GM18508 (cell line): ENCODE data around the gene ENPP7.
"Not testable (repeated sequence)": the region's sequence is repeated elsewhere in the genome, so short reads cannot be mapped to it uniquely, and the experiment has no call there.

Experiments
- ATAC-seq: cut with Tn5 transposase; IDR thresholded peaks from one replicate; pipeline ENCODE4 v1.9.1; 2021; ENCODE audit warnings: moderate number of reproducible peaks; ENCODE audit not compliant: insufficient read depth, unreplicated experiment

The ENPP7 gene

DNA sequence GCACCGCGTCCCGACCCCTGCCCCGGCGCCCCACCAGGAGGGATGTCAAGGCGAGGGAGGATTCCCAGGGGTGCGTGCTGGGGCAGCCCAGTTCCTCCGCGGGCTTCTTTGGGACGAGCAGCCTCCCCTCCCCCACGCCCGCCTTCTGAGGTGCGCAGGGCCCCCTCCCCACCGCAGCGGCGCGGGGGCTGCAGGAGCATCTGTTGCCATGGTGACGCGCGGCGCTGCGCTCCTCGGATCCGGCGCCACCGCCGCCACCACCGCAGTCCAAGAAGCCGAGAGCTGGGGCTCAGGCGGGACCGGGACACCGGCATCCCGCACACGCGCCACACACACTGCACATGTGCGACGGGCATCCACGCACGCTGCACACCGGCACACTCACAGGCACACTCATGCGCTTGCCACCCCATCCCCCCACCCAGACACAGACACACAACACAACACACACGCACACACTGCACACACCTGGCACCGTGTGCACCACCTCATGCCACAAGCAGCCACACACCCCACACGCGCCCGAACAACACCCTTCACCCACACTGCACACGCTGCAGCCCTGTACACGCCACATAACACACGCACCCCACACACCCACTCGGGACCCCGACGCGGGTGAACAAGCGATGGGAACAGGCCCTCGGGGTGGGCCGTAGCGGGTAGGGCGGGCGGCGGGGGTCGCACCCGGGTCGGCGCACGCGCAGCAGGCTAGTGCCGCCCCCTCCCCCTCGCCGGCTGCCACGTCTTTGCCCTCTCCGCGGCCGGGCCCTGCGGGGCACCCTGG is 17.0 kb downstream of the ENPP7 start:
- no peak for ATAC-seq

GRCh38 chr17:79748295-79749099 is 17.8 kb downstream of the ENPP7 start:
- no peak for ATAC-seq

GRCh38 chr17:79749156-79749815 is 18.5 kb downstream of the ENPP7 start:
- no peak for ATAC-seq

DNA sequence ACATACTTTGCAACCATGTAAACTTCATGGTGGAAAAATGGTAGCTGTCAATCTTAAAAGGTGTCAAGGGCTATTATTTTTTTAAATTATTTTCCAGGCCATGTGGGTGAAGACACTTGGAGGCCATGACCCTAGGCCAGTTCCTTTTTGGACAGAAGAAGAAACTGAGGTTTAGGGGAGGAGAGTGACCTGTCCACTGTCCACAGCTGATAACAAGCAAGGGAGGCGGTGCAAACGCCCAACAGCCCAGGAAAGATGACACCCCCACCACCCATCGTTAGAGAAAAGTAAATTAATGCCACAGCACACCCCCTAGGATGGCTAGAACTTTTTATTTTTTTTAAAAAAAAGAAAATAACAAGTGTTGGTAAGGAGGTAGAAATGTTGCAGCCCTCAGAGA is 19.2 kb downstream of the ENPP7 start:
- ATAC-seq, result no peak

- ATAC-seq, result no peak
Observed at GRCh38 chr17:79750650-79751545, 20.2 kb downstream of the ENPP7 start.

DNA sequence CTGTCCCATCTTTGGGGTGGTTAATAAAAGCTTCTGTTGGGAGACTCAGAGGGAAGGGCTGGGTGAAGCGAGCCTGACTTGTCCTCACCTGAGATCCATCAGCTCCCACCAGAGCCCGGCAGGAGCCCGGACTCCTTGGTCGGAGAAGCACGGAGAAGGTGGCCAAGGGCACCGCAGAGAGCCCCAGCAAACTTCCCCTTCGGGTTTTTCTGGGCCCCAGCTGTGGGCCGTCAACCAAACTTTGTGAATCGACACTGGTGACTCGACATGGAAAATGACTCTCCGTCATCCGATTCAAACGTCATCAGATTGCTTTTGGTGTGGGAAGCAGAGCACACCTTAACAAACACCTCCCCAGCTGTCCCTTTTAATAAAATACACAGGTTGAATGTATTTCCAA is 21.4 kb downstream of the ENPP7 start:
- no peak for ATAC-seq

GRCh38 chr17:79754370-79754769 is 23.6 kb downstream of the ENPP7 start:
- ATAC-seq, result no peak

- not testable (repeated sequence) for ATAC-seq
Observed at GRCh38 chr17:79754903-79755302, 24.2 kb downstream of the ENPP7 start.

GRCh38 chr17:79755591-79755990 is 24.8 kb downstream of the ENPP7 start:
- no peak for ATAC-seq

DNA sequence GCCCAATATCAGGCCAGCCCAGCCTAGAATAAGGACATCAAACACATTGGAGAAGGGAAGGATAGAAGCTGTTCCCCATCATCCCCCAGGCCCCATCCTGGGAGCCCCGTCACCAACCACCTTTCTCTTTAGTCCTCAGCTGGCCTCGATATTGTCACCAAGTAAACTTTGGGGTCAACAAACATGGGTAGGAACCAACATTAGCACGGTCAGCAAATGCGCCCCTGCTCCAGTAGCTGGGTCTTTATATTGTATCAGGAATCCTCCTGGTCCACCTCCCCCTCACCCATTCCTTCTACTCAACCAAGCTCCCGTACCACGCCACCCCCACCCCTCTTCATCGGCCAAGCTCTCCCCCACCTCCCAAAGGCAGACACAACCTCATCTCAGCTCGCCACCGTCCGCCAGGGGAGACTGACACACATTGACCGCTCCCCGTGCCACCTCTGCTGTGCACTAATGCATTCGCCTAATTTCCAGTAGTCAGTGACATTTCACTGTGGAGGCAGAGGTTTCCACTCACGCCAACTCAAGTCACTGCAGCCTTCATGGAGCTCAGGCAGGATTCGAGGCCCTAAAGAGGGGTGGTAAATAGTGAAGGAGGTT is 26.5 kb downstream of the ENPP7 start:
- ATAC-seq, result no peak

DNA sequence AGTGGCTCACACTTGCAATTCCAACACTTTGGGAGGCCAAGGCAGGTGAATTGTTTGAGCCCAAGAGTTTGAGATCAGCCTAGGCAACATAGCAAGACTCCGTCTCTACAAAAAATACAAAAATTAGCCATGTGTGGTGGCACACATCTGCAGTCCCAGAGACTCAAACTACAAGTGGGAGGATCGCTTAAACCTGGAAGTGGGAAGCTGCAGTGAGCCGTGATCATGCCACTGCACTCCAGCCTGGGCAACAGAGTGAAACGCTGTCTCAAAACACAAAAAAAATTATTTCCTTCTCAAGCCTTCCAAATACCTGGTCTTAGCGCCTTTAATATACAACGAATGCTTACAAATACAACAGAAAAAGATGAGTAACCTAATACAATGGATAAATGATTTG is 27.5 kb downstream of the ENPP7 start:
- ATAC-seq, result no peak

- no peak for ATAC-seq
Observed at GRCh38 chr17:79760197-79760906, 29.6 kb downstream of the ENPP7 start.

- ATAC-seq, result no peak
Observed at GRCh38 chr17:79761894-79762589, 31.3 kb downstream of the ENPP7 start.

GRCh38 chr17:79765708-79766107 is 35.0 kb downstream of the ENPP7 start:
- no peak for ATAC-seq

DNA sequence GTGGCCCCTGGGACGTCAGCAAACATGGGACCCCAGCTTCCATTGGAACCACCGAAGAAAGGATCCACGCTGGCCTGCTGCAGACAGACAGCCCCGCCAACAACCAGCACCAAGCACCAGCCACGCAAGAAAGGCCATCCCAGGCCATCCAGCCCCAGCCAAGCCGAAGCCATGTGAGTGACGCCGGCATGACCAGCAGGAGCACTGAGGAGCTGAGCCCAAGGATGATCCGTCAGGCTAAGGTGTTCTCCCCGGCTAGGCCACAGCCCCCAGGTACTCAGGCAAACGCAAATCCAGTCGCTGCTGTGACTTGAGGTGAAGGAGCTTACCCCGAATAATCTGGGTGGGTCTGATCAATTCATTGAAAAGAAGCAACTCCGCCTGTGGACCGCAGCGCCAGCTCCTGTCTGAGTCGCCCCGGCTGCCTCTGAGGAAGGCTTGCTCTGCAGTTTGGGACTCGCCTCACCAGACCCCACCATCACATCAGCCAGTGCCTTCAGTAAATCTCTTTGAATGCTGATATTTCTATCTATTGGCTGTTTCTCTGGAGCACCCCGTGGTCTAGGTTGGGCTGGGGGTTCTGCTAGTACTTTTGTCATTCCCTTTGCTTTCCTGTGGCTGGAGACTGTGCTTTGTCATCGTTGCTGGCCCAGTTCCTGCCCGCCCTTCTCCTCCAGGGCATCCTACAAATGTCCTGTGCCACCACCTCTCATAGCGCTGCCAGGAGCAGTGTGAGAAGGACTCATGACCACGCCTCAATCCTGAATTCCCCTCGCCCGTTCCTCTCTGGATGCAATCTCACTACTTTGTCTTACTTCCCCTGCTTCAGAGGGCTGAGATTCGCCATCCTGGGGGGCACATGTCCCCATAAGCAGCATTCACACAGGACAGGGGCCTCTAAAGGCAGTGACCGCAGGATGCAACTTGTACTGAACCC is 39.1 kb downstream of the ENPP7 start:
- ATAC-seq, result no peak

- no peak for ATAC-seq
Observed at GRCh38 chr17:79771276-79771675, 40.5 kb downstream of the ENPP7 start.

DNA sequence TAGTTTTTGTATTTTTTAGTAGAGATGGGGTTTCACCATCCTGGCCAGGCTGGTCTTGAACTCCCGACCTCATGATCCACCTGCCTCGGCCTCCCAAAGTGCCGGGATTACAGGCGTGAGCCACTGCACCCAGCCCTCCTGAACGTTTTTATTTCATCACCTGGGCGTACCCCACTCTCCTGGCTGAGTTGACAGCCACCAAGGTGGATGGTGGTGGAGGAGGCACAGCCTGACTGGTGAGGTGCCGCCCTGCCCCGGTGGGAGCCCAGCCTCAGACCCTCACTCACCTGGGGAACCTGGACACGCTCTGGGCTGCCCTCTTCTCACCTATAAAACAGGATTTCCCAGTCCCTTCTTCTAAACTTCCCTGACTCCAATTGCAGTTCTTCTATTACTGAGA is 42.0 kb downstream of the ENPP7 start:
- not testable (repeated sequence) for ATAC-seq
